NCI-H1694 (cell line): ENCODE results near the gene WDR70.

Experiments
- DNase-seq: peaks from one replicate; lab custom pipeline; 2025; lab: John Stamatoyannopoulos, UW

Gene WDR70

DNA sequence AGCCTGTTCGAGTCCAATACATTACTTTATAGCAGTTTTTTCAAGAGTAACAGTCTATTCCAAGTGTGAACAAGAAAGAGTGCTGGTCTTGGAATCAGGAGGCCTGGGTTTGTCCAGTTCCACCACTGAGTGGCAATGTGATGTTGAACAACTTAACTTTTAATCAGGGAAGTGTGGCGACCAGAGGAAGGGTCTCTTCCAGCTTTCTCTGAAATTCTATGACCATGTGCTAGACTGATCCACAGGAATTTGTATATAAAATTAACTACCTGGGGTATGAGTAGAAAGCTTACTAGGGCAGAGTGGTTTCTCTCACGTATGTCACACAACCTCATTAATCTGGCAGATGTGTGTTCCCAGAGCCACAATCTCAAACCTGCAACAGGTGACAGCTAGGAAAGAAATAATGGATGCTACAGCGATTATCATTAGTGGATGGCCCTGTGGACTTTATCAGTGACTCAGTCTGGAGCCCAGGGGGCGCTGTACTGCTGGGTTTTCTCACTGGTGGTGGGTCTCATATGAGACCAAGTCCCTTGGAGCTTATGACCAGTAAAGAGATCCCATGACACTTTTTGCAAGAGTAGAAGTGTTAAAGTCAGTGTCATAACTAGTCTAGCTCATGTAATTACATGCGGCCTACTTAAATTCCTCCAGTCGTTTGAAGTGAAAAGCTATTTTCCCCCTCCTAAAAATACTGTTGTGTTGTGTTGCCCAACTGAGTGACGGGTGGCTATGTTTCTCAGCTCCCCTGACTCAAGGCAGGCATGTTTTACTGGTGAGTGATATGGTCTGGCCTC is 344.2 kb downstream of the WDR70 start:
- DNase-seq = peak; percentile 33

DNA sequence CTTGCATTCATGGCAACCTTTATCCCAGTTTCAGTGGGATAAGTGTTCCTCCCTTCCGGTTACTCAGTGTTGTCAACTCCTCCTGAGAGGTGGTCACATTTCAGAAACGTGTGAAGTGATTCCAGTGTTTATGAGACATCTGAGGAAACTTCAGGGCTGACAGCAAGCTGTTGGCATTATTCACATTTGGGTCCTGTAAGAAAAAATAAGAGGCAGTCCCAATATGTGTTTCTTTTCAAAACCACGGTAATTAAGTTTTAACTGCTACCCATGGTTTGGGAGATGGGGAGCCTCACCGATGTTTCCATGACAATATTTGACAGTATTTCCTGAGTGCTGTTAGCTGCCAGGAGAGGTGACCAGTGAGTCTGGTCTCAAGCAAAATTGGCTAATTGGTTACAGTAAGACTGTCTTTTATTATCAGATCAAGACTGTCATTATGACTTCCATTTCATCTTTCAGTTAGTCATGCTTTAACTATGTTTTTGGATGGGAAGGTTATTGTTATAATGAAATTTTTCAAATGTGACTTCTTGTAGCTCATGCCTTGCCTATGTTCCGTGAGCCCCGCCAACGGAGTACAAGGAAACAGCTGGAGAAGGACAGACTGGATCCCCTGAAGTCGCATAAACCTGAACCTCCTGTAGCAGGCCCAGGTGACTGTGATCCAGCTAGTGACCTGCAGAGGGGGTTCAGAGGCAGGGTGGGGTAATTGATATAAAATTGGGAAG is 345.4 kb downstream of the WDR70 start:
- no peak for DNase-seq

DNA sequence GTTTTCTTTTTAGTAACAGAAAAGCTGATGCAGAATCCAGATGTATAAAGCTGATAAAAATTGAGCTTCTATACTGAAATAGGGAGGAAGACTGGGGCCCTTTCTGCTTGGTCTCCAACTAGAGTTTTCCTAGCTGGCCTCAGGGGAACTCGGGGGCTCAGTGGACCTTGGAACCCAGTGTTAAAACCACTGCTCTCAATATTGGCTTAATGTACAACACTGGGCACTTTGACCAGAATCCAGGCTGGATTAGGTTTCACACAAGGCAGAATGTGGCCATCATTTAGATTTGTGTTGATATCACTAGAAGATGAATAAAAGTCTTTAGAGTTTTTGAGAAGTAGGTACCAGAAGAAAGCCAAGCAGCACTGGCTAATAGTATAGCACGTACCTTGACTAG is 346.1 kb downstream of the WDR70 start:
- no peak for DNase-seq

DNA sequence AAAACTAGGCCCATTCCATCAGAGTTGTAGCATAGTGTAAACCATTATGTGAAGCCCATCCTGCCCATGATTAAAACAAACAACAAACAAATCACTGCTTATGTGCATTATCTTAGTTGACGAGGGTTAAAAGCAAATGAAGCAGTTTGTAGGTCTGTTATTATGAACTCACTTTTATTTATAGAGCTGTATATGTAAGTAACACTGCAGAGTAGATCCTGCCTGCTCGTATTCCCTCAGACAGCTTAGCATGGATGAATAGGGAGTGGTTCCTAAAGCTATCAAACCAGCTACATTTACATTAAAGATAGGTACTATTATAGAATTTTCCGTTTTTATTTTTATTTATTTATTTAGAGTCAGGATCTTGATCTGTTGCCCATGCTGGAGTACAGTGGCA is 348.1 kb downstream of the WDR70 start:
- no peak for DNase-seq

DNA sequence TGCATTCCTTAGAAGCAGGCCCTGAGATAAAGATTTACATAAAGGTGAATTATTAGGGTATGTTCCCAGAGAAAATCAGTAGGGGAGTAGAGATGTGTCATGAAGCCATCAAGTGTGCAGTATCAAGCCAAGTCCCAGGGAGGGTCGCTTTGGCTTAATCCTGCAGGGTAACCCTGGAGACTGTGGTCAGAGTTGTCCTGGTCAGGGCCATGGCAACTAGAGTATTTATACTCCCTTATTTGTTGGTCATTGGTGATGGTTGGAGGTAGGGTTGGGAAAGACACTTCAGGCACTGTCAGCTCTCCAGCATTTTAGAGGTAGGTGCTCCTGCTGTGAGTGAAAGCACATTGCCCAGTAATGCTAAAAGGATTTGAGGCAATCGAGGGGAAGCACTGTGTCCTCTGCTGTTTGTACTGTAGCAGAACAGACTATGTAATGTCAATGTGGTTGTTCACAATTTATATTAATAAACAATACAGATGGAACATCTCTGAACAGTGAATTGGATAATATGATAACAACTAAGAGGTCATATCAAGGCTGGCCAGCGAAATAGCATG is 351.9 kb downstream of the WDR70 start:
- no peak for DNase-seq

DNA sequence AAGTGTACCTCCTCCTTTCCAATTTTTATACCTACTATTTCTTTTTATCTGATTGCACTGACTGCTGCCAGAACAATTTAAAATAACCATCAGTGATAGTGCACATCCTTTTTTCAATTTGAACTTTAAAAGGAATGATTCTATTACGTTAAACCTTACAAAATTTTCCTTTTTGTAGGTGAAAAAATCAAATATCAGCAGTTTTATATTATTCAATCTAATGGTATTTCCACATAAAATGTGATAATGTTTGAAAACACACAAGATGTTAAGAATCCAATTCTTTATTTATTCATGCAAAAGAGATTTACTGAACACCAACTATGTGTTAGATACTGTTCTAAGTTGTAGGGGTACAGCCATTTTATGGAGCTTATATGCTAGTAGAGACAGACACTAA is 355.0 kb downstream of the WDR70 start:
- DNase-seq = no peak

DNA sequence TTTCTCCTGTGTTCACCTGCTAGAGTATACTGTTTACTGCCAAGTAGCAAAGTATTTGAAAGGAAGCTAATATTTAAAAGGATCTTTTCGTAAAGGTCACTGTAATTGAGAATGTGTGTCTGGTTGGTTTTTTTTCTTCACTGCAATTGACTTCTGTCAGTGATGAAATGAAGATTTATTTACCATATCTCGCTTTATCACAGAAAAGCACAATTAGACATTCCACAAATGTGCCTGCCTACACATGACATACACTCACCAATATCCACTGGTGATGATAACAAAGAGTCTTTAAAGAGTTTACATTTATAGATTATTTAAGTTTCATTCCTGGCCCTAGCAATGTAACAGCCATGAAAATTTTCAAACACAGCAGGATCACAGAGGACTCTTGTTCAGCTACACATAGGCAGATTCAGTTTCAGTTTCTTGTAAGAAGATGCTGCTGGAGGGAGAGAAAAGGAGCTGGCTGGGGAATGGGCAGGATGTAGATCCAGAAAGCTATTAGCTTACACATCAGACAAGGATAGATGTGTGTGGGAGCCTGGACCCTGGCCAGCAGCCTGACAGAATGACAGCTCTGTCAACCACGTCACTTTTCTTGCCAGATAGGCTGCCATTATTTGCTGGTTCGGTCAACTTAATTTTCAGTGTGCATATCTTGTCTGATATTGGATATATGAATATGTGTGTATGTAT is 356.7 kb downstream of the WDR70 start:
- peak; percentile 12 for DNase-seq

DNA sequence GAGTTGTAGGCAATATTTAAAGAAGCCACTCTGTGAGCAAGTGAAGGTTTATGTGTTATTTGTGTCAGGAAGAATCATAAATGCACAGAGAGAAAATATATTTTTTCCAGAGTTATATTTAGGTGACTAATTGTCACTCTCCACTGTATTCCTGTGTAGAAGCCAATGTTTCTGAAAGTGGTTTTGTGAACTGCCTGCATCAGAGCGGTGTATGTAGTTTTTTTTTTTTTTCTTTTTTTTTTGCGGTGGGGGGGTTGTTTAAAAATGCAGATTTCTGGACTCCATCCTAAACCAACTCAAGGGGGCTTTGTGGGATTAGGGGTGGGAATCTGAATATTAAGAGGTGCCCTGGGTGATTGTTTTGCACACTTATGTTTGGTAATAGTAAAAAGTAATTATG is 357.3 kb downstream of the WDR70 start:
- no peak for DNase-seq

DNA sequence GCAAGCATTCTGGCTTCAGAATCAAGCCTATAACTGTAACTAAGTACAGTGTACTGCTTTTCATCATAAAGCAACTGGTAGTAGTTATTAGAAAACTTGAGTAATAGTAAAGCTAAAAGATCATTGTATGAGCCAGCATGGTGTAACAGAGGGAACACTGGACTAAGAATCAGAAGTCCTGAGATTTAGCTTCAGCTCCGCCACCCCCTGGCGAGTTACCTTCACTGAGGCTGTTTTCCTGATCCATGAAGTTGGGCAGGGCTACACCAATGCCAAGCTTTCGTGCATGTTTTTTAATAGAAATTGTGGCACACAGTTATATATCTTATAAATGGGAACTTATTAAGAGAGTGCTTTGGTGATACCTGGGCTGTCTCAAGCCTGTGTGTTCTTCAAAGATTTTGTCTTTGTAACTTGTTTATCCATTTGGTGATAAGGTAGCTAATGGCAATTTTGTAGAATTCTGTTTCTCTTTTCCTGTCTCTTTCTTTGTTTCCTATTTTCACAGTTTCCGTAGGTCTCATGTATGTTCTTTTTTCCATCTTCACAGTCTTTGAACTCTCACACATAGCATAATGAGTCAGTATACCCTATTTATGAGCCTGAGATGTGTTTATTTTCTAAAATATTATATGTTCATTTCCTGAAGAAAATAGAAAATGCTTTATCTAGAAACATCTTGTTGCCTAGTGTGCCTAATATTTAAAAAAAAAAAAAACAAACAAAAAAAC is 358.4 kb downstream of the WDR70 start:
- DNase-seq = no peak

DNA sequence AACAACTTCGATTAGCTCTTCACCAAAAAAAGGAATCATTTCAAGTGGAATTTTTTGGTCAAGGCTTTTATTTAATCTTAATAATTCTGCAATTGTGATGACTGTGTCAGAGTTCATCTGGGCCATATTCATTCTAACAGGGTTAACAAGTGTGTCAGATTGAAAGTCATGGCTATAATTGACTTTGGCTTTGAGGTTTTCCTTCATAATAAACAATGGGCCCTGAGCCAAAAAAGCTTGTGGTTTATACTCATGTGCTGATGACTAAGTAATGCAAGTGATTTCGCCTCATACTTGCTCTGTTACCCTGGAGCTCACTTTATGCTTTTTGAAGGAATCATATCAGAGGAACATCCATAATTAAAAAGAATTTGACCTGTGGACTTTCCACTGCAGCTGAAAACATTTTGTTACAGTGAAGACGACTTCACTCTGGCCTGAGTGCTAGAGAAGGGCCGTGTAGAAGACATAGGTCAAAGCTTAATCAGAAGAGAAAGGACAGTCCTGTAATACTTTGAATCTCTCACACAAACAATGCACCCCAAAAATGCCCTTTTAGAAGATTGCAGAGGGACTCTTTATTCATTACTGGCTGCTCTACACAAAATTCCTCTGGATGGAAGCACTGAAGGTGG is 359.1 kb downstream of the WDR70 start:
- peak; percentile 51 for DNase-seq

DNA sequence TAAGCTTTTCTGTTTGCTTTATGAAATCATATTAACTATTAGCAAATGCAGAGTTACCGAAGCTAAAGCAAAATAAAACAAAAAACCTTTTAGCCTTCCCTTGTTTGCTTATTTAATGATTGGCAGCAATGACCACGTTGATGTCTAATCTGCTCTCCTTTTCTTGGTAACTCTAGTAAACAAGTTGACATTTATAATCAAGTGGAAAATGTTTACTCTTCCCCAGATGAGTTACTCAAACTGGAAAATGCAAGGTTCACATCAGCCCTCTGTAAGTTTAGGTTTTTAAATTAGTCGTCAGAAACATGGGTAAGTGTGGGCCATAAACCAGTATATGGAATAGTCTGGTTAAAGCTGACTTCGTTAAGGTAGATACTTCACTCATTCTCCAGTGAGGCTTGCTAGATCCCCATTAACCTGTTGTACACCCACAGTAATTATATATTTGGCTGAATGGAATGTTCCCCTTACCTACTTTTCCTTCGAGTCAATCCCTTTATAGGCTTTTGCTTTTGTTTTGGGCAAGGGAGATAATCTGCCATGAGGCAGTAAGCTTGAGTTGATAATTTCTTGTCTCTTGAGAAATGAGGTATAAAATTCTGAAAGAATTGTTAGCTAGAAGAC is 359.9 kb downstream of the WDR70 start:
- DNase-seq = no peak

DNA sequence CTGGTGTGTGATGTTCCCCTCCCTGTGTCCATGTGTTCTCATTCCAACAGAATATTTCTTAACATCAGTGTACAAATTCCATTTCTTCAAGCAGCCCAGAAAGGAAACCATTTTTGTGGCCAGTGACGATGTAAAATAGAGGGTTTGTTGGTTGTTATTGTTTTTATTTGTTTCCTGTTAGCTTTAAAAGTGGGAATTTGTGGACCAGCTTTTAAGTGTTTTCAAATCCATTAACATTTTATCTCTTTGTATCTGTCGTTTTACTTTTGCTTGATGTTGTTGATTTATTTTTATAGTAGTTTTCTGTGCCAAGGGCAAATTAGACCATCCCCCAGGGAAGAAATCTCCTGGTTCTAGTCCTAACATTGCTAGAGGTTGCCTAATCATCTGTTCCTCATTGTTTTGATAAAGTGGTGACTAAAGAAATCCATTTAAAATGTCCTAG is 360.7 kb downstream of the WDR70 start:
- DNase-seq = no peak

DNA sequence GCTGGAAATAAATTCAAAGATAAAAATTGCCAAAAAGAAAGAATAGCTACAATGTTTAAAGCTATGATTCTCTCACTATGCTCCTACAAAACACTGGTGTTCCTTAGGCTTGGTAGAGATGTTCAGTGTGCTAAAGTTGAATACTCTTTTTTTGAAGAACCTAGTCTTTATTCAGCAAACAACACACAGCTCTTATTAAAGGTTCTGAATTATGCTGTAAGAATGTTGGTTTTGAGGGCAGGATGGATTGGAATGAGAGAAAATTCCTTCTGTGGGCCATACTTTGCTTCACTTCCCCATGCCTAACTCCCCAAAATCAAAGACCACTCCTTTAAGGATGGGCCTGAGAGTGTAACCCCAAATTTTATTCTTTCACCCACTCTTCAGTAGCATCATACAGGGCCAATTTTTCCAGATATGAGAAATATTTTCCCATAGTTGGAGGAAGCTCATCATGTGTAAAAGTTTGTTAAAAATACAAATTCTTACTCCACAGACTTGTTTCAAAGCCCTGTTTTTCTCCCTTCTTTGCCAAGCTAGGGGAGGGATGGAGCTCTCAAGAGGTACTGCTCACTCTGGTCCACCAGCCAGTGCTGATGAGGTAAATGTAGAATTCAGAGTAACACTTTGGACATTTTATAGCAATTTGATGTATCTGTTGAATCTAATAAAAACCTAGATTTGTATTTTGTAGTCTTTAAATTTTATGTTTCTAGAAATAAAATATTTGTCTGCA is 361.4 kb downstream of the WDR70 start:
- no peak for DNase-seq

DNA sequence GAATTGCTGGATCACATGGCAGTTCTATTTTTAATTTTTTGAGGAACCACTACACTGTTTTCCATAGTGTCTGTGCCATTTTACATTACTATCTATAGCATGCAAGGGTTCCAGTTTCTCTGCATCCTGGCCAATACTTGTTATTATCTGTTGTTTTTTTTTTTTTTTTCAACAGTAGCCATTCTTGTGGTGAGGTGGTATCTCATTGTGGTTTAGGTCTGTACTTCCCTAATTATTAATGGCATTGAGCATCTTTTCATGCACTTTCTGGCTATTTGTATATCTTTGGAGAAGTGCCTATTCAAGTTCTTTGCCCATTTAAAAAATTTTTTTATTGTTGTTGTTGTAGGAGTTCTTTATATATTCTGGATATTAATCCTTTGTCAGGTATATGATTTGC is 363.0 kb downstream of the WDR70 start:
- no peak for DNase-seq

DNA sequence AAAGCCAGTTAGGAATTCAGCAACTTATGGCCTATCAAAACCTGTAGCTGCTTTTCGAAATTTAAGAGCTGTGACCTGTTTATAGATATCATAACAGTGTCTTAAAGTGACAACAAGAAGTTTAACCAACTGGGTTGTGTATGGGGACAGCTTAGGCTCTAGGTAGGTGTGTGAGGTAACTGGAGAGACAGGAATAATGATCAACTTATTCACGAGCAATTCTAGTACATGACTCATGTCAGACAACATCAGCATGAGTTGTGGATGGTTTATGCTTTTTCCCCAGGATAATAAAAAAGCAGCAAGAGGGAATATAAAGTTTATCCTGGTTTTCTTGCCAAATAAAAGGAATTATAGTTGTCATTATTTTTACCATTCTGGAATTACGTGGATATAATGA is 372.1 kb downstream of the WDR70 start:
- no peak for DNase-seq

DNA sequence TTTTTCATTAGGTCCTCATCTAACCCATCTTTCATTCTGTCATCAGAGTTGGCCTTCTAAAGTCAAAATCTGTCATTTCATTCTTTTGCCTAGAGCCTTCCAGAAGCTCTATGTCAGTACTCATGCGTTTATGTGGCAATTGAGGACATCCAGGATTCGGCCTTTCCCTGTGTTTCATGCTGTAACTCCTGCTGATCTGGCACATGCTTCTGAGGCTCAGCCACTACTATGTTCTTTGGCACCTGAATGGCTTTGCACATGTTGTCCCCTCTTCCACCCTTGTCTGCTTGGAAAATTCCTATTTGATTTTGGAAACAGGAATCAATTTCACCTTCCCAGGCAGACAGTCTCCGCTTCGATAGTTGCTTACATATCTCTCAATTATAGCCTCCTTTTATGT is 375.9 kb downstream of the WDR70 start:
- no peak for DNase-seq

DNA sequence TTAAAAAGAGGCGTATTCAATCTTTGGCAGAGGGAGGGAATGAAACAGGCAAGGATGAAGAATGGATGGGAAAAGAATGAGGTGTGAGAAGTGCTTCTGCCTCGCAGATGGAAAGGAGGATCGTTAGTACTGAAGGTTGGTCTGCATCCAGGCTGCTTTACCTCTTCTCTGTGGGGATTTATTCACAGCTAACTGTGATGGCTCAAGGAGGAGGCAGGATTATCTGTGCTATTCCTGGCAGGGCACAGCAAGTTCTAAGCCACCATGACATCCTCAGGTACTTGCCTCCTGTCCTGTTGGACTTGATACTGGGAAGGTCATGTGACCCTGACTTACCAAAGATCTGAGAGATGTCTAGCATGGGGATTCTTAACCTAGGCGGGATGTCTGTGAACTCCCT is 376.5 kb downstream of the WDR70 start:
- DNase-seq = no peak

DNA sequence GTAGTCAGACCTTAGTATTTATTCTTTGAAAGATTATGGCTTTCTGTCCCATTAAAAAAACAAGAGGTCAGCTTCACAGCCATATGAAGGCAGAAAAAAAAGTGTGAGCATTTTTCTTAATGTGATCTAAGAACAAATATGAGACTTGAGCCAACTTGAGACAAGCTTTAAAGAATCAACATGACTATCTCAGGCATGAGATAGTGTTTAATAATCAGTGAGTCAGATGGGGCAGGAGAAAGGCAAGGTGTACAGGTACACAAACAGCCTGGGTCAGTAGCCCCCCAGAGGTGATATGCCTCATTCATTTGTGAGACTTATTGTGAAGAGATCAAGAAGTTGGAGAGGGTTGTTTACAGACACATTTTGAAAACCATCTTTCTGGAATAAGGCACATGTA is 377.1 kb downstream of the WDR70 start:
- no peak for DNase-seq

DNA sequence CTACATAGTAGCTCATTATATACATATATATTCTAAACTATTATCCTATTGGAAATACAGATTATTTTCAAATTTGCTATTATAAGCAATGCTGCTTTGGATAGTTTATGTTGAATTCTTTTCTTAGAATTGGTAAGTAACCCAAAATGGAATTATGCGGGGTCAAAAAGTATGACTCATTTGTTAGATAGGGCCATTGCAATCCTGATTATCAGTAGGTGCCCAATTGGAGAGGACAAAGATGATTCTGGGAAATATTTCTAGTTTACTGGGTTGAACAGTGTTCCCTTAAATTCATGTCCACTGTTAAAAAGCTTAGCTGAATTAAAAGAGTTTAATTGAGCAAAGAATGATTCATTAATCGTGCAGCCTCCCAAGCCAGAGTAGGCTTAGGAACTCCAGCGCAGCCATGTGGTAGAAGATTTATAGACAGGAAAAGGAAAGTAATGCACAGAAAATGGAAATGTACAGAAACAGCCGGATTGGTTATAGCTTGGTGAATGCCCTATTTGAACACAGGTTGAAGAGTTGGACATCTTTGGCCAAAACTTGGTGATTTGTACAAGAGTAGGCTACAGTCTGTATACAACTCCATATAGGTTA is 379.0 kb downstream of the WDR70 start:
- no peak for DNase-seq

DNA sequence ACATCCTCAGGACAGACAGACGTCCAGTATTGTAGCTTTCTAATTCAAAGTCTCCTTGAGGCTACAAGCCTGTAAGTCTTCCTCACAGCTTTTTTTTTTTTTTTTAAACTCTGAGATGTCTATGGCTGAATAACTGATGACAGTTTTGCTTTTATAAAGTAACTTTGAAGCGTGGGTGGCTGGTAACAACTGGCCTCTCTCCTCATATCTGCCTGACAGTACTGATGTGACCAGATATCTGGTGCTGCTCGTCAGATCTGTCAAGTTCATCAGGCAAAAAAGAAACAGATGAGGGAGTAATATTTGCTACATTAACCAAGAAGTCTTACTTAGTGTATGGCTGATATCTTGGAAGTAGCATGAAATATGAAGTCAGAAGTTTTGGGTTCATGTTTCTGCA is 388.1 kb downstream of the WDR70 start:
- DNase-seq = no peak
